Mesothelial cell of epicardium (in vitro differentiated cells): ENCODE data around the gene ANGPTL4. TPM values are rescaled to one million over a fixed set of nuclear protein-coding genes. Genes with fewer than 3 reads are reported as not detected.

ENCODE experiments used
- DNase-seq, 2 experiments: peaks; one replicate each; pipeline ENCODE4 v3.0.0; 2021; ENCODE audit warnings: low spot score in 2 of 2; ENCODE audit not compliant: unreplicated experiment in 2 of 2
- H3K27ac Mint-ChIP-seq: 2 replicates; pipeline ENCODE4 v1.8.0; 2021; ENCODE audit warnings: mixed read lengths
- H3K27me3 Mint-ChIP-seq: 2 replicates; pipeline ENCODE4 v1.8.0; 2021; ENCODE audit warnings: low read depth, mixed read lengths
- H3K36me3 Mint-ChIP-seq: 2 replicates; pipeline ENCODE4 v1.8.0; 2021; ENCODE audit warnings: mixed read lengths
- H3K4me1 Mint-ChIP-seq: 2 replicates; pipeline ENCODE4 v1.8.0; 2021; ENCODE audit warnings: mixed read lengths
- H3K4me3 Mint-ChIP-seq: 2 replicates; pipeline ENCODE4 v1.8.0; 2021; ENCODE audit warnings: mild to moderate bottlenecking, moderate library complexity, mixed read lengths
- H3K9me3 Mint-ChIP-seq: 2 replicates; pipeline ENCODE4 v1.8.0; 2021; ENCODE audit warnings: mixed read lengths
- CTCF ChIP-seq: fragments of 200-600 bp; sonication (generic); IDR thresholded peaks from one replicate; pipeline ENCODE4 v1.5.0; 2021; ENCODE audit warnings: antibody characterized with exemption; ENCODE audit not compliant: unreplicated experiment
- total RNA-seq: library from RNA; stranded (reverse); gene quantifications from 3 replicates; pipeline ENCODE4 v1.2.1, GENCODE V29; 2021

ANGPTL4 gene
- total RNA-seq, 1 donor from 2014 or later, result 3.7 TPM

- Mint-ChIP-seq H3K36me3 (peaks cover 8% of the 10 kb centered on the region), H3K27ac (peak overlapping the region; percentile 64), H3K4me1 (peaks cover 26% of the 10 kb centered on the region), H3K27me3 (no peaks in the 10 kb centered on the region), H3K4me3 (no peak overlapping the region), H3K9me3 (no peaks in the 10 kb centered on the region)
- DNase-seq, result no peak
- no peak for TF ChIP-seq CTCF
These were observed 23.0 kb downstream of the ANGPTL4 start for GRCh38 chr19:8386990-8387389.

DNA sequence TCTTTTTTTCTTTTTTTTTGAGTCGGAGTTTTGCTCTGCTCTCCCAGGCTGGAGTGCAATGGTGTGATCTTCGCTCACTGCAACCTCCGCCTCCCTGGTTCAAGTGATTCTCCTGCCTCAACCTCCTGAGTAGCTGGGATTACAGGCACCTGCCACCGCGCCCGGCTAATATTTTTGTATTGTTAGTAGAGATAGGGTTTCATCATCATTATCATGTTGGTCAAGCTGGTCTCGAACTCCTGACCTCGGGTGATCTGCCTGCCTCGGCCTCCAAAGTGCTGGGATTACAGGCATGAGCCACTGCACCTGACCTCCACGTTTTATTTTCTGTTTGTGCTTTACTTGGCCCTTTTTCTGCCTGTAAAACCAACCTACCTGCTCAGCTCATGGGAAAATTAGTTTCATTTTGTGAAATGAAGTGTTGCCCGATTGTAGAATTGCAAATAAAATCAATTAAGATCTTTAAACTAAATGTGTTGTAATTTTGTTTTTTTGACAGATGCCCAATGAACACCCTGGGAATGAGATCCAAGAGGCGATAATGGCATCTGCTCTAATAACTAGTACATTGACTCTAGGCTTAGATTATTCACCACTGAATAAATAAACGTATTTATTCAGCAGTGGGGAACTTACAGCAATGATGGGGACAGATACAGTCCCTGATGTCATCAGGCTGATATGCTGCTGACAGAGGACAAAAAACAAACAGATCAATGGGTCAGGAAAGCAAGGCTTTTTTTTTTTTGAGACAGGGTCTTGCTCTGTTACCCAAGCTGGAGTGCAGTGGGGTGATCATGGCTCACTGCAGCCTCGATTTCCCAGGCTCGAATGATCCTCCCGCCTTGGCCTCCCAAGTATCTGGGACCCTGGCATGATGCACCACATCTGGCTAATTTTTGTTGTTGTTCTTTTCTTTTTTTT is 24.0 kb downstream of the ANGPTL4 start:
- H3K4me3 Mint-ChIP-seq, result no peak overlapping the region
- H3K27ac Mint-ChIP-seq, result peak overlapping the region; percentile 74

DNA sequence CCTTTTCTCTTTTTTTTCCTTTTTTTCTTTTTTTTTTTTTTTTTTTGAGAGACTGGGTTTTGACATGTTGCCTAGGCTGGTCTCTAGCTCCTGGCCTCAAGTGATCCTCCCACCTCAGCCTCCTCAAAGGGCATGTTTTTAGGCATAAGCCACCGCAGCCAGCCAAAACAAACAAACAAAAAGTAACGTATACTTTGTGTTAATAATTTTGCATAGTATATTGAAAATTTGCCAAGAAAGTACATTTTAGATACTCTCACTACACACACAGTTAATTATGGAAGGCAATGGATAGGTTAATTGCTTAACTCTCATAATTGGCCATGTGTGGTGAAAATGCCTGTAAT is 24.6 kb downstream of the ANGPTL4 start:
- H3K4me1 Mint-ChIP-seq, result peaks cover 32% of the 10 kb centered on the region
- H3K27ac Mint-ChIP-seq, result peak overlapping the region; percentile 16

More for the DNA sequence above, 24.0 kb downstream of the ANGPTL4 start:
- Mint-ChIP-seq H3K4me1 (peaks cover 31% of the 10 kb centered on the region), H3K9me3 (no peaks in the 10 kb centered on the region), H3K27me3 (no peaks in the 10 kb centered on the region), H3K36me3 (peaks cover 8% of the 10 kb centered on the region)
- no peak for TF ChIP-seq CTCF
- DNase-seq, result no peak

DNA sequence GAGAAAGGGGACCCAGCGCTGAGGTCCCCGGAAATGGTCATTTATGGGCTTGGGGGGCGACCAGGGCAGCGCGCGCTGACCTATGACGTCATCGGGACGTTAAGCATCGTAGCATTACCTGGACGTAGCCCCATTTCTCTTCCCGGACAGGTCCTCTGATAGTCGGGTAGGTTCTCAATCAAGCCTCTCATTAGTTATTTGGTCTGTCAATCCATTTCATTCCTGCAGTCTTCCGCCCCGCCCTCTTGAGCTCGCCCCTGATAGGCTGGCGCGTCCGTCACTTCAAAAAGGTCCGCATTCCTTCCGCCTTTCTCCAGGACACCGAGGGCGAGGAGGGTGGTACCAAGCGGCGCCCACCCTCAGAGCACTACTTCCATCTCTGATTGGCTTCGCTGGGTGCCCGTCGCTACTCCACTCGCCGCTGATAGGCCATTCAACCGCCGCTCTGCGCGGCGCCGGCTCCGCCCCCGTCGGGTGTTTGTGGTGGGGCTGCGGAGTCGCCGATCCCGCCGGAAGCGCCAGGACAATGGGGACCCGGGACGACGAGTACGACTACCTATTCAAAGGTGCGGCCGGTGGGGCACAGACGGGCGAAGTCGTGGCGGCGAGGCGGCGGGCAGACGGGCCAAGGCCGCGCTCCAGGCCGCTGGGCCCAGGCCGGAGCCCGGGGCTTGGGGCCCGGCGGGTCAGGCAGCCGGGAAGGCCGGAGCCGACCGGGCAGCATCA is 26.1 kb downstream of the ANGPTL4 start, which contains the start of gene RAB11B:
Gene RAB11B (plus strand): TSS at position 470 of the 726 bp plus-strand sequence. CDS start 57 bp downstream, at position 527.
- H3K27me3 Mint-ChIP-seq, result no peaks in the 10 kb centered on the region
- H3K36me3 Mint-ChIP-seq, result peaks cover 8% of the 10 kb centered on the region
- TF ChIP-seq CTCF, result no peak
- peaks cover 24% of the 10 kb centered on the region for H3K4me1 Mint-ChIP-seq
- H3K4me3 Mint-ChIP-seq, result peak within 1 kb of the TSS; percentile 92
- H3K9me3 Mint-ChIP-seq, result no peaks in the 10 kb centered on the region
- peak; percentile 96 to 97 for DNase-seq
- peak within 1 kb of the TSS; percentile 99 for H3K27ac Mint-ChIP-seq

More for the DNA sequence above, 24.6 kb downstream of the ANGPTL4 start:
- no peak for TF ChIP-seq CTCF
- Mint-ChIP-seq H3K27me3 (no peaks in the 10 kb centered on the region), H3K9me3 (no peaks in the 10 kb centered on the region), H3K36me3 (peaks cover 8% of the 10 kb centered on the region), H3K4me3 (no peak overlapping the region)
- DNase-seq, result no peak

DNA sequence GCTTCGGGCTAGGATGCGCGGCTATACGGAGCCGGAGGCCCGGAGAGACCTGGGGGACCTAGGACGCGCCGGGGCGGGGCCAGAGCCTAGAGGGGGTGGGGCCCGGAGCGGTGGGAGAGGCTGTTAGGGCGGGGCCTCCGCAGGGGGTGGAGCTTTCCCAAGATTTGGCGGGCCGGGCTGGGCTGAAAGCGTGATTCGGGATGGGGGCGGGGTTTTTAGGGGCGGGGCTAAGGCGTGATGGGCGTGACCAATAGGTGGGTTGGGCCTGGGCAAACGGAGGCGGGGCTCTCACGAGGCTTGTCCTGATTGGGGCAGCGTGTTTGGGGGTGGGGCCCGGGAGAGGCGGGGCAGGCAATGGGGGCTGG is 26.6 kb downstream of the ANGPTL4 start:
- Mint-ChIP-seq H3K27ac (peak overlapping the region; percentile 72), H3K4me1 (peaks cover 18% of the 10 kb centered on the region), H3K27me3 (no peaks in the 10 kb centered on the region)

More for the DNA sequence above, 26.6 kb downstream of the ANGPTL4 start:
- no peaks in the 10 kb centered on the region for H3K9me3 Mint-ChIP-seq
- H3K36me3 Mint-ChIP-seq, result peaks cover 8% of the 10 kb centered on the region
- peak; percentile 94 to 98 for DNase-seq
- peak overlapping the region; percentile 65 for H3K4me3 Mint-ChIP-seq
- TF ChIP-seq CTCF, result no peak
